Naive thymus-derived CD4-positive, alpha-beta T cell (primary cell): ENCODE data around the gene ZC3H18. TPM values are rescaled to one million over a fixed set of nuclear protein-coding genes. Genes with fewer than 3 reads are reported as not detected.
"Not testable (repeated sequence)": the region's sequence is repeated elsewhere in the genome, so short reads cannot be mapped to it uniquely, and the experiment has no call there.

Experiments
- ATAC-seq: fragments of 150-1000 bp; cut with Tn5 transposase; 2 replicates; pipeline ENCODE4 v1.10.0; 2021; ENCODE audit warnings: mild to moderate bottlenecking, moderate library complexity
- CTCF ChIA-PET: fragments of 350-600 bp; sonication (Branson Sonifier 250); formaldehyde crosslinking; loops from one replicate; lab custom pipeline; 2021; ENCODE audit warnings: antibody characterized with exemption; lab: Charles Lee
- POLR2A ChIA-PET: fragments of 350-600 bp; sonication (Branson Sonifier 250); formaldehyde crosslinking; loops from one replicate; lab custom pipeline; 2021; ENCODE audit warnings: antibody characterized with exemption, inconsistent platforms; lab: Charles Lee
- DNase-seq, 9 donors: peaks; one replicate each; pipeline versions ENCODE4 v3.0.0 to v3.0.0-alpha.2; 2020 to 2022; ENCODE audit warnings: mixed read lengths in 1 of 9
- H3K27ac ChIP-seq: one replicate; pipeline ENCODE4 v1.7.0; 2013; ENCODE audit warnings: mild to moderate bottlenecking, low read depth, low read length, moderate library complexity
- H3K27me3 ChIP-seq, 2 donors: one replicate each; pipeline ENCODE4 v1.7.0; 2013; ENCODE audit warnings: low read length in 2 of 2, mild to moderate bottlenecking in 2 of 2, moderate library complexity in 2 of 2; ENCODE audit not compliant: control insufficient read depth in 2 of 2, insufficient read depth in 2 of 2
- H3K36me3 ChIP-seq, 3 experiments: 1 replicate in 2 of 3; 2 replicates in 1 of 3; pipeline ENCODE4 v1.7.0; 2013; ENCODE audit warnings: low read length in 3 of 3, mild to moderate bottlenecking in 3 of 3, moderate library complexity in 1 of 3; ENCODE audit not compliant: insufficient read depth in 3 of 3, control insufficient read depth in 2 of 3
- H3K4me1 ChIP-seq, 2 donors: one replicate each; pipeline ENCODE4 v1.7.0; 2013; ENCODE audit warnings: low read length in 2 of 2, mild to moderate bottlenecking in 2 of 2, moderate library complexity in 1 of 2; ENCODE audit not compliant: control insufficient read depth in 2 of 2, insufficient read depth in 2 of 2
- H3K4me3 ChIP-seq: 2 replicates; pipeline ENCODE4 v1.7.0; 2013; ENCODE audit warnings: mild to moderate bottlenecking, low read length
- H3K9me3 ChIP-seq, 3 experiments: 1 replicate in 2 of 3; 2 replicates in 1 of 3; pipeline ENCODE4 v1.7.0; 2013; ENCODE audit warnings: low read length in 3 of 3; ENCODE audit not compliant: control insufficient read depth in 2 of 3
- H3K27ac Mint-ChIP-seq, 9 donors: one replicate each; pipeline ENCODE4 v1.8.0; 2020 to 2022; ENCODE audit warnings: mixed read lengths in 9 of 9, mild to moderate bottlenecking in 8 of 9, moderate library complexity in 5 of 9, inconsistent platforms in 2 of 9
- H3K27me3 Mint-ChIP-seq, 5 donors: one replicate each; pipeline ENCODE4 v1.8.0; 2021 to 2022; ENCODE audit warnings: mixed read lengths in 5 of 5, mild to moderate bottlenecking in 1 of 5
- H3K36me3 Mint-ChIP-seq, 5 donors: one replicate each; pipeline ENCODE4 v1.8.0; 2020 to 2022; ENCODE audit warnings: mixed read lengths in 5 of 5, mild to moderate bottlenecking in 3 of 5, inconsistent platforms in 1 of 5
- H3K4me1 Mint-ChIP-seq, 7 donors: one replicate each; pipeline ENCODE4 v1.8.0; 2020 to 2022; ENCODE audit warnings: mixed read lengths in 7 of 7, mild to moderate bottlenecking in 3 of 7, inconsistent platforms in 1 of 7
- H3K4me3 Mint-ChIP-seq, 10 donors: one replicate each; pipeline ENCODE4 v1.8.0; 2020 to 2022; ENCODE audit warnings: mild to moderate bottlenecking in 10 of 10, mixed read lengths in 10 of 10, moderate library complexity in 6 of 10, inconsistent platforms in 2 of 10
- H3K9me3 Mint-ChIP-seq, 11 donors: one replicate each; pipeline ENCODE4 v1.8.0; 2020 to 2022; ENCODE audit warnings: mixed read lengths in 11 of 11, mild to moderate bottlenecking in 4 of 11, inconsistent platforms in 1 of 11, moderate library complexity in 1 of 11
- intact Hi-C, 2 donors: fragments of 100-400 bp; cut with micrococcal nuclease; formaldehyde crosslinking; loops; one replicate each; pipeline ENCODE4 v1.15.1; 2023
- polyA plus RNA-seq, 2 donors: library from polyadenylated mRNA; unstranded; fragments of 300-500 nt; fragmentation: Illumina TruSeq; gene quantifications; one replicate each; pipeline ENCODE4 v1.2.3, GENCODE V29; 2021
- total RNA-seq, 6 experiments: library from RNA in 5 of 6; stranded (reverse) in 5 of 6; gene quantifications; 1 replicate in 5 of 6; 2 replicates in 1 of 6; pipeline ENCODE4 v1.2.3 and lab custom pipeline; 2021 to 2026

The ZC3H18 gene
- total and polyA plus RNA-seq, 7 experiments from 2014 or later, result 11.0 to 97.8 (median 78.2) TPM

GRCh38 chr16:88609426-88609825 is 39.2 kb downstream of the ZC3H18 start:
- CTCF ChIA-PET, H3K4me3 ChIP-seq, H3K9me3 ChIP-seq, H3K9me3 Mint-ChIP-seq, H3K27me3 Mint-ChIP-seq, ATAC-seq, H3K27me3 ChIP-seq, H3K27ac ChIP-seq, intact Hi-C loops, H3K4me1 ChIP-seq, POLR2A ChIA-PET, DNase-seq, H3K4me3 Mint-ChIP-seq, H3K27ac Mint-ChIP-seq: not testable (repeated sequence)
- H3K36me3 Mint-ChIP-seq, result peaks cover 0 to 41% (median 25%) of the 10 kb centered on the region in 5 donors
- peaks cover 10 to 84% (median 12%) of the 10 kb centered on the region in 3 experiments for H3K36me3 ChIP-seq
- peaks cover 0 to 23% (median 14%) of the 10 kb centered on the region in 7 donors for H3K4me1 Mint-ChIP-seq

- H3K27me3 ChIP-seq, result no peaks in the 10 kb centered on the region
- no peak overlapping the region for H3K4me3 ChIP-seq
- Mint-ChIP-seq H3K4me3 (no peak overlapping the region), H3K27me3 (no peaks in the 10 kb centered on the region), H3K9me3 (no peaks in the 10 kb centered on the region), H3K27ac (no peak overlapping the region), H3K4me1 (peaks cover 0 to 23% (median 14%) of the 10 kb centered on the region in 7 donors), H3K36me3 (peaks cover 0 to 41% (median 25%) of the 10 kb centered on the region in 5 donors)
- no peak overlapping the region for H3K27ac ChIP-seq
- ChIA-PET POLR2A (no interaction called here), CTCF (no interaction called here)
- DNase-seq (no peak), ATAC-seq (no peak)
- no peaks in the 10 kb centered on the region for H3K4me1 ChIP-seq
- no peaks in the 10 kb centered on the region for H3K9me3 ChIP-seq
- intact Hi-C loops, result no loop called here
- peaks cover 10 to 85% (median 12%) of the 10 kb centered on the region in 3 experiments for H3K36me3 ChIP-seq
Observed at GRCh38 chr16:88610080-88610479, 39.9 kb downstream of the ZC3H18 start.

GRCh38 chr16:88610909-88611812 is 41.0 kb downstream of the ZC3H18 start:
- Histone ChIP-seq H3K36me3 (peaks cover 5 to 86% (median 12%) of the 10 kb centered on the region in 3 experiments), H3K27ac (no peak overlapping the region), H3K4me1 (no peaks in the 10 kb centered on the region), H3K4me3 (no peak overlapping the region), H3K27me3 (no peaks in the 10 kb centered on the region), H3K9me3 (no peaks in the 10 kb centered on the region)
- Mint-ChIP-seq H3K4me1 (peaks cover 0 to 26% (median 16%) of the 10 kb centered on the region in 7 donors), H3K36me3 (peaks cover 0 to 41% (median 25%) of the 10 kb centered on the region in 5 donors), H3K27ac (no peak overlapping the region), H3K27me3 (no peaks in the 10 kb centered on the region), H3K4me3 (no peak overlapping the region), H3K9me3 (no peaks in the 10 kb centered on the region)
- DNase-seq (no peak), ATAC-seq (no peak)
- CTCF ChIA-PET, result no interaction called here
- intact Hi-C loops, result no loop called here
- POLR2A ChIA-PET, result no interaction called here

GRCh38 chr16:88613293-88613692 is 43.1 kb downstream of the ZC3H18 start:
- H3K27me3 Mint-ChIP-seq, result no peaks in the 10 kb centered on the region
- H3K4me1 Mint-ChIP-seq, result peaks cover 0 to 20% (median 15%) of the 10 kb centered on the region in 7 donors
- no peaks in the 10 kb centered on the region for H3K9me3 Mint-ChIP-seq
- Histone ChIP-seq H3K36me3 (peaks cover 4 to 91% (median 12%) of the 10 kb centered on the region in 3 experiments), H3K27ac (no peak overlapping the region), H3K4me1 (no peaks in the 10 kb centered on the region), H3K4me3 (no peak overlapping the region), H3K9me3 (no peaks in the 10 kb centered on the region), H3K27me3 (no peaks in the 10 kb centered on the region)
- CTCF ChIA-PET, result no interaction called here
- H3K36me3 Mint-ChIP-seq, result peaks cover 0 to 36% (median 20%) of the 10 kb centered on the region in 5 donors
- no peak for DNase-seq
- no peak overlapping the region for H3K4me3 Mint-ChIP-seq
- no peak for ATAC-seq
- H3K27ac Mint-ChIP-seq, result no peak overlapping the region
- POLR2A ChIA-PET, result no interaction called here
- intact Hi-C loops, result no loop called here

- Histone ChIP-seq H3K4me1 (peaks cover 0 to 6% of the 10 kb centered on the region in 2 donors), H3K27me3 (no peaks in the 10 kb centered on the region), H3K4me3 (no peak overlapping the region), H3K36me3 (peaks cover 4 to 92% (median 12%) of the 10 kb centered on the region in 3 experiments), H3K9me3 (no peaks in the 10 kb centered on the region), H3K27ac (no peak overlapping the region)
- H3K4me1 Mint-ChIP-seq, result peaks cover 4 to 27% (median 19%) of the 10 kb centered on the region in 7 donors
- ATAC-seq (no peak), DNase-seq (no peak)
- intact Hi-C loops, result no loop called here
- no peak overlapping the region for H3K4me3 Mint-ChIP-seq
- no peaks in the 10 kb centered on the region for H3K9me3 Mint-ChIP-seq
- POLR2A ChIA-PET, result no interaction called here
- H3K27ac Mint-ChIP-seq, result peak overlapping the region in 2 of 9 donors; percentile 29 to 56
- H3K36me3 Mint-ChIP-seq, result peaks cover 0 to 36% (median 16%) of the 10 kb centered on the region in 5 donors
- H3K27me3 Mint-ChIP-seq, result no peaks in the 10 kb centered on the region
- CTCF ChIA-PET, result no interaction called here
Observed at GRCh38 chr16:88613911-88614817, 44.0 kb downstream of the ZC3H18 start.

GRCh38 chr16:88614818-88615580 is 44.8 kb downstream of the ZC3H18 start:
- peaks cover 0 to 12% of the 10 kb centered on the region in 2 donors for H3K4me1 ChIP-seq
- H3K36me3 ChIP-seq, result peaks cover 2 to 92% (median 9%) of the 10 kb centered on the region in 3 experiments
- CTCF ChIA-PET, result no interaction called here

More at GRCh38 chr16:88614818-88615580, 44.8 kb downstream of the ZC3H18 start:
- H3K27ac Mint-ChIP-seq, result peak overlapping the region in 2 of 9 donors; percentile 8 to 54
- POLR2A ChIA-PET, result no interaction called here
- no peak for DNase-seq
- no peaks in the 10 kb centered on the region for H3K27me3 Mint-ChIP-seq
- H3K36me3 Mint-ChIP-seq, result peaks cover 0 to 32% (median 16%) of the 10 kb centered on the region in 5 donors
- no peaks in the 10 kb centered on the region for H3K9me3 Mint-ChIP-seq
- H3K4me3 Mint-ChIP-seq, result no peak overlapping the region
- Histone ChIP-seq H3K9me3 (no peaks in the 10 kb centered on the region), H3K27ac (no peak overlapping the region), H3K4me3 (no peak overlapping the region), H3K27me3 (no peaks in the 10 kb centered on the region)
- no peak for ATAC-seq
- intact Hi-C loops, result no loop called here
- H3K4me1 Mint-ChIP-seq, result peaks cover 9 to 35% (median 24%) of the 10 kb centered on the region in 7 donors
